ENCODE results near the gene DLGAP1. TPM values are rescaled to one million over a fixed set of nuclear protein-coding genes. Genes with fewer than 3 reads are reported as not detected.

Gene DLGAP1
- total and polyA plus RNA-seq, 10 of the 15 experiments (the other 5 are each of a cell fraction or from before 2014, with no cell fraction given): 0.23 to 27.6 (median 1.9) TPM

- TF ChIP-seq, protein P1, sequence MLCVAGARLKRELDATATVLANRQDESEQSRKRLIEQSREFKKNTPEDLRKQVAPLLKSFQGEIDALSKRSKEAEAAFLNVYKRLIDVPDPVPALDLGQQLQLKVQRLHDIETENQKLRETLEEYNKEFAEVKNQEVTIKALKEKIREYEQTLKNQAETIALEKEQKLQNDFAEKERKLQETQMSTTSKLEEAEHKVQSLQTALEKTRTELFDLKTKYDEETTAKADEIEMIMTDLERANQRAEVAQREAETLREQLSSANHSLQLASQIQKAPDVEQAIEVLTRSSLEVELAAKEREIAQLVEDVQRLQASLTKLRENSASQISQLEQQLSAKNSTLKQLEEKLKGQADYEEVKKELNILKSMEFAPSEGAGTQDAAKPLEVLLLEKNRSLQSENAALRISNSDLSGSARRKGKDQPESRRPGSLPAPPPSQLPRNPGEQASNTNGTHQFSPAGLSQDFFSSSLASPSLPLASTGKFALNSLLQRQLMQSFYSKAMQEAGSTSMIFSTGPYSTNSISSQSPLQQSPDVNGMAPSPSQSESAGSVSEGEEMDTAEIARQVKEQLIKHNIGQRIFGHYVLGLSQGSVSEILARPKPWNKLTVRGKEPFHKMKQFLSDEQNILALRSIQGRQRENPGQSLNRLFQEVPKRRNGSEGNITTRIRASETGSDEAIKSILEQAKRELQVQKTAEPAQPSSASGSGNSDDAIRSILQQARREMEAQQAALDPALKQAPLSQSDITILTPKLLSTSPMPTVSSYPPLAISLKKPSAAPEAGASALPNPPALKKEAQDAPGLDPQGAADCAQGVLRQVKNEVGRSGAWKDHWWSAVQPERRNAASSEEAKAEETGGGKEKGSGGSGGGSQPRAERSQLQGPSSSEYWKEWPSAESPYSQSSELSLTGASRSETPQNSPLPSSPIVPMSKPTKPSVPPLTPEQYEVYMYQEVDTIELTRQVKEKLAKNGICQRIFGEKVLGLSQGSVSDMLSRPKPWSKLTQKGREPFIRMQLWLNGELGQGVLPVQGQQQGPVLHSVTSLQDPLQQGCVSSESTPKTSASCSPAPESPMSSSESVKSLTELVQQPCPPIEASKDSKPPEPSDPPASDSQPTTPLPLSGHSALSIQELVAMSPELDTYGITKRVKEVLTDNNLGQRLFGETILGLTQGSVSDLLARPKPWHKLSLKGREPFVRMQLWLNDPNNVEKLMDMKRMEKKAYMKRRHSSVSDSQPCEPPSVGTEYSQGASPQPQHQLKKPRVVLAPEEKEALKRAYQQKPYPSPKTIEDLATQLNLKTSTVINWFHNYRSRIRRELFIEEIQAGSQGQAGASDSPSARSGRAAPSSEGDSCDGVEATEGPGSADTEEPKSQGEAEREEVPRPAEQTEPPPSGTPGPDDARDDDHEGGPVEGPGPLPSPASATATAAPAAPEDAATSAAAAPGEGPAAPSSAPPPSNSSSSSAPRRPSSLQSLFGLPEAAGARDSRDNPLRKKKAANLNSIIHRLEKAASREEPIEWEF (IDR thresholded peaks at IDR 0.05; ENCODE audit: insufficient replicate concordance, low read depth, low read length): no peak
- no peak for TF ChIP-seq NFYA (IDR thresholded peaks at IDR 0.05; ENCODE audit: borderline replicate concordance, low read depth, low read length)
These were observed 96.5 kb downstream of the DLGAP1 start (continued) for GRCh38 chr18:4358618-4359017.

DNA sequence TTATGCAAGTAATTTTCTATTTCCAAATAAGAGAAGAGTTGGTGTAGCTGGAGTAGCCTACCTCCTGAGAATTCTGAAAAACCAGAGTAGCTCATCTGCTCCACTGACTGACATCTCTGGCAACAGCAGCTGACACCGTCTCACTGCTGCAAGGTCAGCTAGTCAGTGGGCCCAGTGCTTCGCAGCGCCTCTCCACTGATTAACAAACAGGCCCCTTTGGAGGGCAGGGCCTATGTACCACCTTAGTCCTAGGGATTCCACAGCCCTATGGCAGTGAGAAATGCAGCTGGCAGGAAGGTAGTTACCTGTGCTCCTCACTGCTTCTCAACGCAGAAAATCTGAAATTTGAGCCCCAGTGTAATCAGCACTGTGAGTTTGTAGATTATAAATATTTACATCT lies 97.5 kb downstream of the DLGAP1 start:
- no peaks in the 10 kb centered on the region; the same call in 2 of the 3 replicates for H3K9me3 ChIP-seq (replicated peaks; ENCODE audit: control insufficient read depth, insufficient read depth, low read length)
- intact Hi-C loops (cut with micrococcal nuclease; ENCODE audit: unreplicated experiment): loop anchor here (5.0 to 10.0 kb wide), 2 partner anchors 35 to 697 kb away; no protein-coding TSS in a partner anchor

More for the DNA sequence above, 97.5 kb downstream of the DLGAP1 start:
- Histone ChIP-seq H3K27me3 (replicated peaks in 1 of 2; ENCODE audit: control insufficient read depth in 2 of 2, insufficient read depth in 2 of 2, low read length in 1 of 2) (no peaks in the 10 kb centered on the region), H3K4me3 (no peak overlapping the region), H3K36me3 (ENCODE audit: control insufficient read depth in 2 of 2, insufficient read depth in 2 of 2, low read length in 1 of 2) (peaks cover 0 to 3% of the 10 kb centered on the region in 2 experiments; a peak in 1 of 4 replicates), H4K20me1 (ENCODE audit: control insufficient read depth, insufficient read depth) (no peaks in the 10 kb centered on the region), H3K27ac (ENCODE audit: control insufficient read depth, insufficient read depth) (no peak overlapping the region), H2AFZ (ENCODE audit: control insufficient read depth, low read depth, low read length) (no peak overlapping the region), H3K9ac (ENCODE audit: control insufficient read depth, insufficient read depth, low read length) (no peak overlapping the region), H3K4me1 (ENCODE audit: control insufficient read depth, insufficient read depth, low read length) (no peaks in the 10 kb centered on the region), H3K4me2 (ENCODE audit: control insufficient read depth, insufficient read depth) (no peak overlapping the region), H3K79me2 (ENCODE audit: control insufficient read depth, insufficient read depth, low read length) (no peaks in the 10 kb centered on the region)
- CTCF ChIA-PET: interaction anchor here (0.9 to 1.5 kb wide), 4 partner anchors 15 to 82 kb away, joined by 3 to 4 read pairs (median 3); no protein-coding TSS in a partner anchor
- in situ Hi-C loops (cut with MboI): no loop called here
- WGBS (ENCODE audit: insufficient coverage, insufficient replicate concordance, low lambda C conversion rate, missing lambda C conversion rate): 60% methylated on average over 4 of the region's 4 CpGs
- RAD21 ChIA-PET (ENCODE audit: unreplicated experiment): interaction anchor here (1.0 to 1.1 kb wide), 3 partner anchors 18 to 86 kb away, joined by 3 to 4 read pairs (median 3); no protein-coding TSS in a partner anchor
- TF ChIP-seq TAF1 (IDR thresholded peaks at IDR 0.05; ENCODE audit: borderline replicate concordance, low read depth, low read length) (no peak), RELA (IDR thresholded peaks at IDR 0.05; ENCODE audit: borderline replicate concordance, partially characterized antibody) (no peak), IKZF1 (conservative IDR thresholded peaks at IDR 0.05) (peak; percentile 23; the same call in 1 of the 2 replicates), TARDBP (IDR thresholded peaks at IDR 0.05; ENCODE audit: borderline replicate concordance) (no peak)
- SMC1A ChIA-PET (ENCODE audit: uncharacterized antibody, unreplicated experiment): interaction anchor here (0.8 to 3.7 kb wide), 14 partner anchors 11 to 282 kb away, joined by 3 to 17 read pairs (median 3); no protein-coding TSS in a partner anchor
- FAIRE-seq: no peak
- DNase-seq (ENCODE audit: low read depth, low spot score): no peak
- POLR2A ChIA-PET: interaction anchor here (0.6 to 1.6 kb wide), 2 partner anchors 107 to 125 kb away, joined by 3 read pairs; no protein-coding TSS in a partner anchor
- BruUV-seq (replicated peaks): no TSS peak
- no peak for ATAC-seq
